Right lobe of liver (tissue), 6 donors: ENCODE measurements around the gene GRM7. TPM values are rescaled to one million over a fixed set of nuclear protein-coding genes. Genes with fewer than 3 reads are reported as not detected.

ENCODE experiments used
- ATAC-seq, 4 donors: fragments of 200-7000 bp; cut with Tn5 transposase; one replicate each; pipeline ENCODE4 v1.9.1; 2020; ENCODE audit warnings: mild to moderate bottlenecking in 4 of 4, moderate library complexity in 4 of 4
- DNase-seq, 3 donors: peaks; one replicate each; pipeline ENCODE4 v3.0.0-alpha.2; 2020
- H3K27ac ChIP-seq, 3 donors: fragments of 200-600 bp; one replicate each; pipeline ENCODE4 v1.8.0; 2022
- H3K27me3 ChIP-seq, 2 donors: fragments of 200-600 bp; one replicate each; pipeline ENCODE4 v1.8.0; 2022
- H3K36me3 ChIP-seq, 4 donors: fragments of 200-600 bp; sonication (generic) in 1 of 4; one replicate each; pipeline versions ENCODE4 v1.5.1 to v1.8.0; 2017 to 2022; ENCODE audit warnings: control low read depth in 1 of 4
- H3K4me1 ChIP-seq, 4 donors: fragments of 200-600 bp; sonication (generic) in 1 of 4; one replicate each; pipeline versions ENCODE4 v1.5.1 to v1.8.0; 2017 to 2022; ENCODE audit warnings: control low read depth in 1 of 4
- H3K4me3 ChIP-seq, 3 donors: fragments of 200-600 bp; one replicate each; pipeline ENCODE4 v1.8.0; 2022
- H3K9me3 ChIP-seq, 4 donors: fragments of 200-600 bp; sonication (generic) in 1 of 4; one replicate each; pipeline versions ENCODE4 v1.5.1 to v1.8.0; 2017 to 2022; ENCODE audit warnings: control low read depth in 1 of 4
- POLR2A ChIP-seq: fragments of 450-650 bp; IDR thresholded peaks from one replicate; pipeline ENCODE4 v1.6.1; 2017; ENCODE audit warnings: antibody characterized with exemption, mild to moderate bottlenecking
- WGBS: methylation state at CpG from one replicate; pipeline ENCODE4 v1.1.6; 2018; ENCODE audit warnings: low coverage, low lambda C conversion rate; ENCODE audit not compliant: insufficient coverage; ENCODE audit errors: missing lambda C conversion rate; 5-methylcytosine and 5-hydroxymethylcytosine counted together
- intact Hi-C, 2 donors: fragments of 100-400 bp; cut with DNase I; formaldehyde crosslinking; loops; one replicate each; pipeline versions ENCODE4 v1.11.2 to v1.14.1; 2022
- total RNA-seq, 6 experiments: library from RNA; depleted of rRNA in 2 of 6; stranded (reverse); fragments of >200 nt in 2 of 6; fragmentation: NEBNext Ultra II Directional in 3 of 6; extraction: Animal tissue kit (Norgen Biotek cat#: 25700) in 3 of 6; gene quantifications; one replicate each; pipeline versions ENCODE4 v1.1.0 to v1.2.4, GENCODE V29; 2016 to 2023
- TF ChIP-seq, protein P1 (sequence below), 4 donors: fragments of 200-600 bp in 3 of 4; fragments of 450-650 bp in 1 of 4; IDR thresholded peaks; one replicate each; pipeline versions ENCODE4 v1.5.1 to v1.8.0; 2016 to 2022; ENCODE audit warnings: antibody characterized with exemption in 4 of 4, mild to moderate bottlenecking in 2 of 4
- donor health status: DM: no; HTN: yes; CAD: no.
- donor health status: DM: no; HTN: no; CAD: no.
- donor health status: DM: no; HTN: no; CAD: no.
- donor health status: DM: no; HTN: yes; CAD: no.
- donor health status: DM: no; HTN: yes; CAD: no.

The GRM7 gene
- total RNA-seq, 6 experiments from 2014 or later, result 0.20 to 0.56 TPM; not detected in 4

DNA sequence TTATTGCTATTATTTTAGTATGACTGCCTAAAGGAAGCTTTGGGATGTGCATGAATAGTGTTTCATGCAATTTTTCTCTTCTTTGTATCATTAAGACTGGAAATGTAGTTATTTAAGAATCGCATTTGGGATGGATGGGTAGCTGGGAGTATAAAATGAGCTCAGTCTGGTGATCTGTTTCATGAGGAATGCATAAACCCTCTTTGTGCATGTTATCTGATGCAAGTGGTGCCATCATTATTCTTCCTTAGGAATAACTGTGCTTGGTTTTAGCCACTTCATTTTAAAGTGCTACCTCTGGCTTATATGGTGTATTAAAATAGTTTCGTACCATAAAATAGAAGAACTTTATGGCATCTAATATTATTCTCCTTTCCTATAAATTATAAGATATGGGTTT lies 535.6 kb downstream of the GRM7 start:
- H3K4me1 ChIP-seq, result no peaks in the 10 kb centered on the region
- ATAC-seq (no peak), DNase-seq (no peak)
- WGBS, result 63% methylated on average over 2 of the region's 2 CpGs
- TF ChIP-seq, protein P1, sequence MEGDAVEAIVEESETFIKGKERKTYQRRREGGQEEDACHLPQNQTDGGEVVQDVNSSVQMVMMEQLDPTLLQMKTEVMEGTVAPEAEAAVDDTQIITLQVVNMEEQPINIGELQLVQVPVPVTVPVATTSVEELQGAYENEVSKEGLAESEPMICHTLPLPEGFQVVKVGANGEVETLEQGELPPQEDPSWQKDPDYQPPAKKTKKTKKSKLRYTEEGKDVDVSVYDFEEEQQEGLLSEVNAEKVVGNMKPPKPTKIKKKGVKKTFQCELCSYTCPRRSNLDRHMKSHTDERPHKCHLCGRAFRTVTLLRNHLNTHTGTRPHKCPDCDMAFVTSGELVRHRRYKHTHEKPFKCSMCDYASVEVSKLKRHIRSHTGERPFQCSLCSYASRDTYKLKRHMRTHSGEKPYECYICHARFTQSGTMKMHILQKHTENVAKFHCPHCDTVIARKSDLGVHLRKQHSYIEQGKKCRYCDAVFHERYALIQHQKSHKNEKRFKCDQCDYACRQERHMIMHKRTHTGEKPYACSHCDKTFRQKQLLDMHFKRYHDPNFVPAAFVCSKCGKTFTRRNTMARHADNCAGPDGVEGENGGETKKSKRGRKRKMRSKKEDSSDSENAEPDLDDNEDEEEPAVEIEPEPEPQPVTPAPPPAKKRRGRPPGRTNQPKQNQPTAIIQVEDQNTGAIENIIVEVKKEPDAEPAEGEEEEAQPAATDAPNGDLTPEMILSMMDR (IDR thresholded peaks at IDR 0.05), result no peak
- no peak for TF ChIP-seq POLR2A
- intact Hi-C loops, result no loop called here
- H3K36me3 ChIP-seq, result no peaks in the 10 kb centered on the region
- no peaks in the 10 kb centered on the region for H3K27me3 ChIP-seq
- H3K9me3 ChIP-seq, result no peaks in the 10 kb centered on the region
- no peak overlapping the region for H3K4me3 ChIP-seq
- H3K27ac ChIP-seq, result no peak overlapping the region

DNA sequence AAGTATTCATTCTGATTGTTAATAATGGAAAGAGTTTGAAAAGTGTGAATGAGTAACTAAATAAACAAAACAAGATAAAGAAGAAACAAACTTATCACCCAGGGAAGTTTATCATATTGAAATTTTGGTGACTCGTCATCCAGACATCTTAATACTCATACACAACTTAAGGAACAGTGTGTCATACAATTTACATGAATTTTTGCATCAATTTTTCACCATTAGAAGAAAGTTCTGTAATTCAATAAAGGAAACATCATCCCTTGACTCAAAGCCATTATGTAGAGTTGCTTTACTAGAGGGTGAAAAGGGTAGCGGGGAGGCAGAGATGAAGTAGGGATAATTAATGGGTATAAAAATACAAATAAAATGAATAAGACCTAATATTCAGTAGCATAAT lies 536.2 kb downstream of the GRM7 start:
- H3K27me3 ChIP-seq, result no peaks in the 10 kb centered on the region
- no peaks in the 10 kb centered on the region for H3K36me3 ChIP-seq
- WGBS, result 62% methylated on average over 2 of the region's 2 CpGs
- TF ChIP-seq, protein P1 (IDR thresholded peaks at IDR 0.05), result no peak
- TF ChIP-seq POLR2A, result no peak
- no peak overlapping the region for H3K27ac ChIP-seq
- H3K9me3 ChIP-seq, result no peaks in the 10 kb centered on the region
- intact Hi-C loops, result no loop called here
- DNase-seq (no peak), ATAC-seq (no peak)
- no peak overlapping the region for H3K4me3 ChIP-seq
- H3K4me1 ChIP-seq, result no peaks in the 10 kb centered on the region

DNA sequence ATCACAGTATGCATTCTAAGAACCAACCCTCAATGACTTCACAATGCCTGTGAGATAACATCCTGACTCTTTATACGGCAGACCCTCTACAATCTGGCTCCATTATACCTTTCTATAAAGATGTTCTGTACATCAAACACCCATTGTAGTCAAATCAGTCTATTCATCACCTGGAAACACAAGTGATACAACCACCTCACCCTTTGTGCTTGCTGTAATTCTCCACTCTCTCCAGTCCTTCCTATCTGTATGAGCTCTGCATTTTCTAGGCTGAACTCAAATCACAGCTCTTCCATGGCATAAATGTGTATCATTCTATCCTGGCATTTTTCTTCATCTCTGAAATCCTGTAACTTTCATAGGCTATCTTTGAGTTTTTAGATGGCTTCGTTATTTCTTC lies 539.4 kb downstream of the GRM7 start:
- Histone ChIP-seq H3K27ac (no peak overlapping the region), H3K36me3 (no peaks in the 10 kb centered on the region), H3K27me3 (no peaks in the 10 kb centered on the region), H3K4me1 (no peaks in the 10 kb centered on the region), H3K4me3 (no peak overlapping the region), H3K9me3 (no peaks in the 10 kb centered on the region)
- intact Hi-C loops, result no loop called here
- WGBS, result 37% methylated on average over 2 of the region's 2 CpGs
- TF ChIP-seq, protein P1 (IDR thresholded peaks at IDR 0.05), result no peak
- no peak for TF ChIP-seq POLR2A
- ATAC-seq (no peak), DNase-seq (no peak)

DNA sequence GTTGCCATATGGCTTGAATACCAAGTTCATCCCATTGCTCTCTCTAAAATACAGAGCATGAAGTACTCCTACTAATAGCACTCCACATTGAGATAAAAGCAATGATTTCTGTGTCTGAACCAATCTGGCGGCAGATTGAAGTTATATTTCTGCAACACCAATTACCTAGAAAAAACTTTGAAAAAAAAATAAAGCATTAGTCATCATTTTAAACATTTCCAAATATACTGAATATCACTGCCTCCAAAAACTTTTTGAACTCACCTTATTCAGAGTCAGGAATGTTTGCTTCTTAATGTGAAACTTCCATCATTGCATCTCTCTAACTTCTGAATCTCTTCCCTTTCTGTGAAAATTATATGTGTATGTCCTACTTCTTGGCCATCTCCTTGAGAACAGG lies 540.5 kb downstream of the GRM7 start:
- WGBS, result 76% methylated on average over 1 of the region's 1 CpG
- intact Hi-C loops, result no loop called here
- Histone ChIP-seq H3K36me3 (no peaks in the 10 kb centered on the region), H3K4me3 (no peak overlapping the region), H3K9me3 (no peaks in the 10 kb centered on the region), H3K27ac (no peak overlapping the region), H3K27me3 (no peaks in the 10 kb centered on the region), H3K4me1 (no peaks in the 10 kb centered on the region)
- ATAC-seq (no peak), DNase-seq (no peak)
- no peak for TF ChIP-seq POLR2A
- TF ChIP-seq, protein P1 (IDR thresholded peaks at IDR 0.05), result no peak

DNA sequence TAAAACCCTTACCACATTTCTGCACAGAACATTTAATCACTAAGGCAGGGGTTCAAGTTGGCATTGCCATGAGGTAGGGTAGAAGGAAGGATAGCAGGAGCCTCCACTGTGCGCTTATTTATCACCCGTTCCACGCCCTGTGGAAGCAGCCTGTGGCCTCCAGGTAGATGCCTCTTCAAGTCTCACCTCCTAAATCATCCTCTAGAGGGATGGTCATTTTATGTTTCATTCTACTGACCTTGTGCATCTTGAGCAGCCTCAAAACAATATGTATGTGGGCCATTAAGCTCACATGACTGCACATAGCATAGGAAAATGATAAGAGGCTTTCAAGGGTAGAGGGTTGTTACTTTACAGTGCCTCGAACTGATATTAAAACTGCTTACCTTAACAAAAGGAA lies 546.2 kb downstream of the GRM7 start:
- no peaks in the 10 kb centered on the region for H3K27me3 ChIP-seq
- no peaks in the 10 kb centered on the region for H3K9me3 ChIP-seq
- H3K4me3 ChIP-seq, result no peak overlapping the region
- ATAC-seq, result no peak
- WGBS, result 71% methylated on average over 2 of the region's 4 CpGs
- intact Hi-C loops, result no loop called here
- no peak overlapping the region for H3K27ac ChIP-seq
- DNase-seq, result no peak
- TF ChIP-seq POLR2A, result no peak
- TF ChIP-seq, protein P1 (IDR thresholded peaks at IDR 0.05), result no peak
- no peaks in the 10 kb centered on the region for H3K4me1 ChIP-seq
- H3K36me3 ChIP-seq, result no peaks in the 10 kb centered on the region
